ENCODE results near the gene DLX2. TPM values are rescaled to one million over a fixed set of nuclear protein-coding genes. Genes with fewer than 3 reads are reported as not detected.

DLX2 gene
- total and polyA plus RNA-seq, 10 of the 15 experiments (the other 5 are each of a cell fraction or from before 2014, with no cell fraction given), result 0.03 TPM; not detected in 9

- ChIA-PET POLR2A (no interaction called here), CTCF (interaction anchor here (0.6 to 0.8 kb wide), 2 partner anchors 9 to 14 kb away, joined by 3 to 4 read pairs; no protein-coding TSS in a partner anchor), RAD21 (ENCODE audit: unreplicated experiment) (no interaction called here), SMC1A (ENCODE audit: uncharacterized antibody, unreplicated experiment) (interaction anchor here (0.7 to 1.0 kb wide), 2 partner anchors 20 to 50 kb away, joined by 3 read pairs; no protein-coding TSS in a partner anchor)
- in situ Hi-C loops (cut with MboI), result no loop called here
- no peaks in the 10 kb centered on the region for H3K27me3 ChIP-seq (replicated peaks in 1 of 2; ENCODE audit: control insufficient read depth in 2 of 2, insufficient read depth in 2 of 2, low read length in 1 of 2)
- H3K27ac ChIP-seq (ENCODE audit: control insufficient read depth, insufficient read depth), result no peak overlapping the region
- BruUV-seq (replicated peaks), result no TSS peak
- no peaks in the 10 kb centered on the region for H4K20me1 ChIP-seq (ENCODE audit: control insufficient read depth, insufficient read depth)
- DNase-seq (ENCODE audit: low read depth, low spot score), result no peak
- no peak overlapping the region for H3K9ac ChIP-seq (ENCODE audit: control insufficient read depth, insufficient read depth, low read length)
- 100% methylated on average over 1 of the region's 1 CpG for WGBS (ENCODE audit: insufficient coverage, insufficient replicate concordance, low lambda C conversion rate, missing lambda C conversion rate)
- ATAC-seq, result no peak
- H3K79me2 ChIP-seq (ENCODE audit: control insufficient read depth, insufficient read depth, low read length), result no peaks in the 10 kb centered on the region
- no peak overlapping the region for H3K4me3 ChIP-seq
- H3K36me3 ChIP-seq (ENCODE audit: control insufficient read depth in 2 of 2, insufficient read depth in 2 of 2, low read length in 1 of 2), result 0 out of 4 replicates have a peak, but pooled peaks cover 0 to 3% of the 10 kb centered on the region in 2 experiments
- intact Hi-C loops (cut with micrococcal nuclease; ENCODE audit: unreplicated experiment), result no loop called here
- no peak for FAIRE-seq
- H3K9me3 ChIP-seq (replicated peaks; ENCODE audit: control insufficient read depth, insufficient read depth, low read length), result no peaks in the 10 kb centered on the region
- no peaks in the 10 kb centered on the region for H3K4me1 ChIP-seq (ENCODE audit: control insufficient read depth, insufficient read depth, low read length)
- no peak overlapping the region for H3K4me2 ChIP-seq (ENCODE audit: control insufficient read depth, insufficient read depth)
- no peak overlapping the region for H2AFZ ChIP-seq (ENCODE audit: control insufficient read depth, low read depth, low read length)
- no peak for TF ChIP-seq CBX5 (IDR thresholded peaks at IDR 0.05; ENCODE audit: low read depth)
- TF ChIP-seq NKRF (conservative IDR thresholded peaks at IDR 0.05), result no peak
- TF ChIP-seq EZH2 (IDR thresholded peaks at IDR 0.05; ENCODE audit: borderline replicate concordance, control insufficient read depth, low read depth, low read length), result no peak
- TF ChIP-seq IRF4 (IDR thresholded peaks at IDR 0.05; ENCODE audit: low read depth, low read length), result no peak
- no peak for TF ChIP-seq JUNB (IDR thresholded peaks at IDR 0.05)
- TF ChIP-seq NR2C1 (IDR thresholded peaks at IDR 0.05), result no peak
- TF ChIP-seq SMC3 (IDR thresholded peaks at IDR 0.05; ENCODE audit: borderline replicate concordance, low read length), result no peak
- no peak for TF ChIP-seq YY1 (IDR thresholded peaks at IDR 0.05; ENCODE audit: low read depth, low read length)
- no peak for TF ChIP-seq JUND (IDR thresholded peaks at IDR 0.05; ENCODE audit: low read depth, low read length)
- TF ChIP-seq ZNF687 (IDR thresholded peaks at IDR 0.05), result no peak
- no peak for TF ChIP-seq CBX3 (IDR thresholded peaks at IDR 0.05; ENCODE audit: borderline replicate concordance, low read depth)
- no peak for TF ChIP-seq HDAC2 (IDR thresholded peaks at IDR 0.05)
- no peak for TF ChIP-seq MAX (IDR thresholded peaks at IDR 0.05; ENCODE audit: low read depth, low read length)
- no peak for TF ChIP-seq SUPT20H (IDR thresholded peaks at IDR 0.05; ENCODE audit: borderline replicate concordance, control insufficient read depth, low read depth, low read length)
Observed at GRCh38 chr2:172062402-172063004, 40.2 kb downstream of the DLX2 start.
